Esophagus squamous epithelium (tissue), 5 donors: ENCODE measurements around the gene CACNA2D2. TPM values are rescaled to one million over a fixed set of nuclear protein-coding genes. Genes with fewer than 3 reads are reported as not detected.

ENCODE experiments used
- DNase-seq: peaks from one replicate; lab custom pipeline; 2025; lab: John Stamatoyannopoulos, UW
- H3K27ac ChIP-seq, 4 donors: fragments of 200-600 bp; sonication (generic); one replicate each; pipeline ENCODE4 v1.5.1; 2016 to 2019; ENCODE audit warnings: mild to moderate bottlenecking in 1 of 4
- H3K27me3 ChIP-seq, 4 donors: fragments of 200-600 bp; sonication (generic); 1 replicate in 3 of 4; 2 replicates in 1 of 4; pipeline versions ENCODE4 v1.5.1 to v1.6.0; 2017 to 2021; ENCODE audit warnings: antibody characterized with exemption in 1 of 4
- H3K36me3 ChIP-seq, 3 donors: fragments of 200-600 bp; sonication (generic); one replicate each; pipeline ENCODE4 v1.5.1; 2016 to 2019
- H3K4me1 ChIP-seq, 3 donors: fragments of 200-600 bp; sonication (generic); one replicate each; pipeline ENCODE4 v1.5.1; 2017 to 2019
- H3K4me3 ChIP-seq, 4 donors: fragments of 200-600 bp; sonication (generic); 1 replicate in 3 of 4; 2 replicates in 1 of 4; pipeline ENCODE4 v1.5.1; 2016 to 2019; ENCODE audit warnings: mild to moderate bottlenecking in 2 of 4, moderate library complexity in 1 of 4
- H3K9me3 ChIP-seq, 3 donors: fragments of 200-600 bp; sonication (generic); one replicate each; pipeline ENCODE4 v1.5.1; 2016 to 2019
- POLR2A ChIP-seq, 4 donors: fragments of 450-650 bp; IDR thresholded peaks; one replicate each; pipeline ENCODE4 v1.6.1; 2017; ENCODE audit warnings: antibody characterized with exemption in 4 of 4, mild to moderate bottlenecking in 4 of 4, moderate library complexity in 3 of 4
- WGBS, 2 donors: methylation state at CpG; one replicate each; pipeline ENCODE4 v1.1.5; 2018; 5-methylcytosine and 5-hydroxymethylcytosine counted together
- intact Hi-C: fragments of 100-400 bp; cut with DNase I; formaldehyde crosslinking; loops from one replicate; pipeline ENCODE4 v1.15.0; 2022
- total RNA-seq, 4 donors: library from RNA; depleted of rRNA; stranded (reverse); fragments of >200 nt; gene quantifications; one replicate each; pipeline ENCODE4 v1.1.0, GENCODE V29; 2016
- TF ChIP-seq, protein P1 (sequence below), 6 experiments: fragments of 450-650 bp in 4 of 6; fragments of 200-600 bp in 2 of 6; sonication (generic) in 2 of 6; IDR thresholded peaks; one replicate each; pipeline ENCODE4 v1.5.1; 2016 to 2019; ENCODE audit warnings: antibody characterized with exemption in 6 of 6, mild to moderate bottlenecking in 4 of 6, moderate library complexity in 4 of 6
- donor health status: DM: yes; HTN: yes; CAD: no.

The CACNA2D2 gene
- total RNA-seq, 4 donors from 2014 or later: 0.18 to 0.57 (median 0.35) TPM; not detected in 1

DNA sequence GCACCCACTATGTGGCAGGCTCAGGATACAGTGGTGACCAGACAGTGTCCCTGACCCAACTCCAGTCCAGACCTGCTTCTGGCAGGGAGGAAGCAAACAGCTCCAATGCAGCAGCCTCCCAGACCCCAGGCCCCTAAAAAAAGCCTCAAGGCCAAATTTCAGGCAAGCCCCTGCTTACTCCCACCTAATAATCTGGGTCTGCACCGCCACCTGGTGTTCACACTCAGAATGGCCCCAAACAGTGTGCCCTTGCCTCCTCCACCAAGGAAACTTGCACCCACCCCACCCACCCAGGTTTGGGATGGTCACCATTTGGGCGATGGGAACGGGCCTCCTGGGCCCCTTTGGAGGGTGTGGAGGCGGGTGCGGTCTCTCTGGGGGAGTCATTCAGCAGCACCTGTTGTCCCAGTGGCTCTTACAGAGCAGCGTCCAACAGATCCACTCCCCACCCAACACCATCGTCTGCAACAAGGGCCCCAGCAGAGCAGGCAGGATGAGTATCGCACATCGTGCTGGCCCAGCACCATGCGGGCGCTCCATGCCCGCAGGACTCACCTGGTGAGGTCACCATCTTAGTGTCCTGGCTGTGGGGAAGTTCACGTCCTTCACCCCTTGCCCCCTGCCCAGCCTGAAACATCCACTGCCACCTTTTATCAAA is 46.8 kb upstream of the CACNA2D2 start:
- Histone ChIP-seq H3K36me3 (no peaks in the 10 kb centered on the region), H3K4me3 (no peak overlapping the region), H3K27ac (no peak overlapping the region), H3K4me1 (no peaks in the 10 kb centered on the region), H3K27me3 (peaks cover 0 to 8% (median 0%) of the 10 kb centered on the region in 4 donors), H3K9me3 (no peaks in the 10 kb centered on the region)
- intact Hi-C loops: no loop called here
- no peak for DNase-seq
- no peak for TF ChIP-seq POLR2A (IDR thresholded peaks at IDR 0.05)
- TF ChIP-seq, protein P1, sequence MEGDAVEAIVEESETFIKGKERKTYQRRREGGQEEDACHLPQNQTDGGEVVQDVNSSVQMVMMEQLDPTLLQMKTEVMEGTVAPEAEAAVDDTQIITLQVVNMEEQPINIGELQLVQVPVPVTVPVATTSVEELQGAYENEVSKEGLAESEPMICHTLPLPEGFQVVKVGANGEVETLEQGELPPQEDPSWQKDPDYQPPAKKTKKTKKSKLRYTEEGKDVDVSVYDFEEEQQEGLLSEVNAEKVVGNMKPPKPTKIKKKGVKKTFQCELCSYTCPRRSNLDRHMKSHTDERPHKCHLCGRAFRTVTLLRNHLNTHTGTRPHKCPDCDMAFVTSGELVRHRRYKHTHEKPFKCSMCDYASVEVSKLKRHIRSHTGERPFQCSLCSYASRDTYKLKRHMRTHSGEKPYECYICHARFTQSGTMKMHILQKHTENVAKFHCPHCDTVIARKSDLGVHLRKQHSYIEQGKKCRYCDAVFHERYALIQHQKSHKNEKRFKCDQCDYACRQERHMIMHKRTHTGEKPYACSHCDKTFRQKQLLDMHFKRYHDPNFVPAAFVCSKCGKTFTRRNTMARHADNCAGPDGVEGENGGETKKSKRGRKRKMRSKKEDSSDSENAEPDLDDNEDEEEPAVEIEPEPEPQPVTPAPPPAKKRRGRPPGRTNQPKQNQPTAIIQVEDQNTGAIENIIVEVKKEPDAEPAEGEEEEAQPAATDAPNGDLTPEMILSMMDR (IDR thresholded peaks at IDR 0.05): peak; percentile 51 to 73 (median 60)
- 58 to 65% methylated on average over 4 to 7 of the region's 13 CpGs for WGBS, 2 donors

DNA sequence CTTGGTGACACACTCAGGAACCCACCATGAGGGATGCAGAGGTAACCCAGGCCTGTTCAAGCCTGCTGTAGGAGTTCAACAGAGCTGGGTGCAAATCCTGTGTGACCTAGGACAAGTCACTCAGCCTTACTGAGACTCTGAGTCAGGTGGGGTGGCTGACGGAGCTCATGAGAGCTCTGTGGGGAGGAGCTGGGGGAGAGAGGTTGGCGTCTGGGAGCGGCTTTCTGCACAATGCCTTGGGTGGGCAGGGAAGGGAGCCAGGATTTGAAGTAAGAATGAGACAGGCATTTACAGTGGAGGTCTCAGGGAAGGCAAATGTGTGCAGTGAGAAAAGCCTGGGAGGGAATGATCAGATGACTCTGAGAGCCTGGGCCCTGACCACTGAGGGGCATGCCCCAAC is 45.8 kb upstream of the CACNA2D2 start:
- Histone ChIP-seq H3K27me3 (peaks cover 0 to under 1% (median 0%) of the 10 kb centered on the region in 4 donors), H3K4me3 (no peak overlapping the region), H3K4me1 (no peaks in the 10 kb centered on the region), H3K36me3 (no peaks in the 10 kb centered on the region), H3K9me3 (no peaks in the 10 kb centered on the region), H3K27ac (no peak overlapping the region)
- DNase-seq: no peak
- TF ChIP-seq, protein P1 (IDR thresholded peaks at IDR 0.05): no peak
- no peak for TF ChIP-seq POLR2A (IDR thresholded peaks at IDR 0.05)
- 74 to 83% methylated on average over 3 of the region's 3 CpGs for WGBS, 2 donors
- intact Hi-C loops: no loop called here

DNA sequence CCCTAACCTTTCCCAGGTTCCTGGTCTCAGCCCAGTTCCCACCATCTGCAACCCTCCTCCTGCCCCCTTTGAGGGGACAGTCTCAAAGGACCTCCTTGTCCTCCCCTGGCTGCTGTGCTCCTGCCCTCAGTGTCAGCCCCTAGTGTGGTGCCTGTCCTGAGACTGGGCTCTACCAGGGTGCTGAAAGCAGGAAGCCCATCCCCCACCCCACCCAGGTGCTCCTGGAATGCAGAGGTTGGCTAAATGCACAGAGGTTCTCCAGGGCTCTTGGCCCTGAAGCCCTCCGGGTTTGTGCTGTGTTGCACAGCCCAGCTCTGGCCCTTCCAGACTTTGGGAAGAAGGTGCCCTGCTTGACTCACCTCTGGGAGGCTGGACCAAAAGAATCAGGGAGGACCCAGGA is 42.3 kb upstream of the CACNA2D2 start:
- intact Hi-C loops: no loop called here
- no peak overlapping the region for H3K4me3 ChIP-seq
- no peaks in the 10 kb centered on the region for H3K4me1 ChIP-seq
- H3K27ac ChIP-seq: no peak overlapping the region
- H3K9me3 ChIP-seq: no peaks in the 10 kb centered on the region
- H3K36me3 ChIP-seq: no peaks in the 10 kb centered on the region
- no peaks in the 10 kb centered on the region for H3K27me3 ChIP-seq
- no peak for DNase-seq
- no CpG with 5 or more reads among the region's 1 CpG for WGBS, 2 donors
- no peak for TF ChIP-seq POLR2A (IDR thresholded peaks at IDR 0.05)
- TF ChIP-seq, protein P1 (IDR thresholded peaks at IDR 0.05): no peak

DNA sequence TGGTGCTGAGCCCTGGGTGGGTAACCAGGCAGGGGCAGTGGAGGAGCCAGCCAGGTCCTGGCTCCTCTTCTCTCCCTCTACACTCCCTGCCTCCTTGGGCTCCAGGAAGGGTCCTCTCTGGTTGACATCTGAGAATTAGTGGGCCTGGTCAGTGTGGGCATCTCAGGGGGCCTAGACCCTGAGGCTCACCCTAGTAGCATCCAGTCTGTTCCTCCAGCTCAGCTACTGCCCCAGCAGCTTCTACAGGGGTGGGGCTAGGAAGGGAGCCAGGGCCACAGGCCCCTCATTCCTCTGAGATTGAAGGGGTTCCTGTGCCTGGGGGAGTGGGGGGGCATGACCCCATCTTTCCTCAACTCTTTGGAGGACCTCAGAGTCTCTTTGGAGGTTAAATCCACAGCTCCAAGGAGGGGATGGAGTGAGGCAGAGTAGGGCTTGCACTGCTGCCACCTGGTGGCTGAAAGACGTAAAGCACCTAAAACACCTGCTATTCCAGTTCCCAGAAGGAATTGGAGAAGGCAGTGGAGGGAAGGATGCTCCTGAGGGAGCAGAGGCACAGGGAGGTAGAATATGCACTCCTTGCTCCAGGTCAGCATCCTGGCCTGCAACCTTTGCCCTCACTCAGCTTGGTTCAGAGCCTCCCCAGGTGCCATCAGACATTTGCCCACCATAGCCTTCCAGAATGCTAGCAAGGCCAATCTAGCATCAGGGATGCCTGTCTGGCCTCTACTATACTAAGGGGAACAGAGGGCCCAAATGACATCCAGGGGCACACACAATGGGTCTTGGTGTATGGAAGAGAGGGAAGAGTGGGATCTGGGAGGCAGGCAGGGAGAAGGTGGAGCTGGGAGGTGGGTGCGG is 39.0 kb upstream of the CACNA2D2 start:
- no peak for DNase-seq
- H3K36me3 ChIP-seq: no peaks in the 10 kb centered on the region
- no peak overlapping the region for H3K27ac ChIP-seq
- H3K27me3 ChIP-seq: peaks cover 0 to 19% (median 0%) of the 10 kb centered on the region in 4 donors
- WGBS, 2 donors: 42 to 50% methylated on average over 2 of the region's 2 CpGs
- peaks cover 0 to 9% (median 0%) of the 10 kb centered on the region in 3 donors for H3K4me1 ChIP-seq
- H3K4me3 ChIP-seq: no peak overlapping the region
- TF ChIP-seq, protein P1 (IDR thresholded peaks at IDR 0.05): peak; percentile 81 to 89 (median 84)
- no peak for TF ChIP-seq POLR2A (IDR thresholded peaks at IDR 0.05)
- intact Hi-C loops: loop anchor here (5.0 kb wide), 1 partner anchor 105 kb away; no protein-coding TSS in a partner anchor
- no peaks in the 10 kb centered on the region for H3K9me3 ChIP-seq
